ENCODE measurements around the gene C6orf132.

DNA sequence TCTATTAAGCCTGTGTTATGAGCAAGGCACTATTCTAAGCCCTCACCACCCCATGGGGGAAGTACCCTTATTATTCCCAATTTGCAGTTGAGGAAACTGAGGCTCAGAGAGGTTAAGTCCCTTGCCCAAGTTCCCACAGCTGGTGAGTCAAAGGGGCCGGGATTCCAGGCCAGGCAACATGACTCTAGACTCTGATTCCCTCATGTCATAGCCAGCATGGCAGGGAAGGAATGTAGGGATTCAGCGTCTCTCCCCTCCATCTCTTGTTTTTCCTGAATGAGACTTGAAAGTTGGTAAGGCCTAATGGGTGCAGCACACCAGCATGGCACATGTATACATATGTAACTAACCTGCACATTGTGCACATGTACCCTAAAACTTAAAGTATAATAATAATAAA is 6.7 kb downstream of the C6orf132 start:
- TF ChIP-seq SP1 (IDR thresholded peaks at IDR 0.05) = no peak
- TF ChIP-seq TARDBP (IDR thresholded peaks at IDR 0.05) = no peak
- TF ChIP-seq ARNT (IDR thresholded peaks at IDR 0.05) = no peak
- TF ChIP-seq LEF1 (IDR thresholded peaks at IDR 0.05; ENCODE audit: borderline replicate concordance) = no peak
- TF ChIP-seq SUZ12 (IDR thresholded peaks at IDR 0.05) = no peak

Data from HEK293T (cell line).